HG02642 (cell line): Measurements from ENCODE around the gene CALML4.
"Not testable (repeated sequence)": the region's sequence is repeated elsewhere in the genome, so short reads cannot be mapped to it uniquely, and the experiment has no call there.

Experiments
- ATAC-seq: cut with Tn5 transposase; IDR thresholded peaks from one replicate; pipeline ENCODE4 v1.9.1; 2021; ENCODE audit warnings: mild to moderate bottlenecking; ENCODE audit not compliant: unreplicated experiment, poor library complexity

CALML4 gene

GRCh38 chr15:68195336-68196112 lies 9.6 kb downstream of the CALML4 start:
- ATAC-seq: no peak

- no peak for ATAC-seq
These were observed 12.2 kb downstream of the CALML4 start for GRCh38 chr15:68192804-68193486.

GRCh38 chr15:68192117-68192516 lies 13.0 kb downstream of the CALML4 start:
- no peak for ATAC-seq

GRCh38 chr15:68191555-68191954 lies 13.6 kb downstream of the CALML4 start:
- no peak for ATAC-seq

- ATAC-seq: no peak
These were observed 15.1 kb downstream of the CALML4 start for GRCh38 chr15:68190048-68190447.

- no peak for ATAC-seq
These were observed 16.5 kb downstream of the CALML4 start for GRCh38 chr15:68188647-68189046.

GRCh38 chr15:68187559-68187958 lies 17.6 kb downstream of the CALML4 start:
- no peak for ATAC-seq

- no peak for ATAC-seq
These were observed 18.3 kb downstream of the CALML4 start for GRCh38 chr15:68186671-68187397.

- no peak for ATAC-seq
These were observed 20.3 kb downstream of the CALML4 start for GRCh38 chr15:68184616-68185480.

GRCh38 chr15:68183616-68184315 lies 21.4 kb downstream of the CALML4 start:
- ATAC-seq: no peak

- ATAC-seq: no peak
These were observed 27.4 kb downstream of the CALML4 start for GRCh38 chr15:68177742-68178141.

GRCh38 chr15:68176601-68177000 lies 28.5 kb downstream of the CALML4 start:
- no peak for ATAC-seq

GRCh38 chr15:68175526-68175925 lies 29.6 kb downstream of the CALML4 start:
- ATAC-seq: no peak

GRCh38 chr15:68173119-68173518 lies 32.0 kb downstream of the CALML4 start:
- ATAC-seq: no peak

GRCh38 chr15:68172037-68172436 lies 33.1 kb downstream of the CALML4 start:
- ATAC-seq: not testable (repeated sequence)

- no peak for ATAC-seq
These were observed 38.3 kb downstream of the CALML4 start for GRCh38 chr15:68166847-68167246.

GRCh38 chr15:68163191-68163590 lies 41.9 kb downstream of the CALML4 start:
- ATAC-seq: no peak

GRCh38 chr15:68158046-68158628 lies 47.0 kb downstream of the CALML4 start:
- ATAC-seq: no peak

GRCh38 chr15:68157074-68157473 lies 48.1 kb downstream of the CALML4 start:
- no peak for ATAC-seq
